ENCODE data around the gene MVD. TPM values are rescaled to one million over a fixed set of nuclear protein-coding genes. Genes with fewer than 3 reads are reported as not detected.
A peak's percentile ranks its signal among the peaks of the same experiment; 100 is the strongest.

Gene MVD
- total and polyA plus RNA-seq, 2 of the 4 experiments (the other 2 are of a cell fraction), result 18.3 to 28.4 TPM

- Histone ChIP-seq H3K4ac (ENCODE audit: low read depth, low read length) (no peak overlapping the region), H3K79me1 (ENCODE audit: low read depth in 1 of 2, low read length in 2 of 2) (peaks cover 0 to 7% of the 10 kb centered on the region in 2 experiments; a peak in 2 of 4 replicates), H3K23ac (ENCODE audit: low read depth, low read length) (no peak overlapping the region), H2BK20ac (ENCODE audit: low read depth, low read length) (no peak overlapping the region), H3K4me1 (ENCODE audit: control insufficient read depth, insufficient read depth, low read length) (peaks cover 8% of the 10 kb centered on the region), H3K9ac (ENCODE audit: low read depth, low read length) (no peak overlapping the region), H3K4me3 (ENCODE audit: insufficient read depth, low read depth, low read length) (no peak overlapping the region), H3K4me2 (ENCODE audit: low read depth, low read length) (no peak overlapping the region), H3K36me3 (ENCODE audit: control insufficient read depth, insufficient read depth, low read length) (peaks cover 54% of the 10 kb centered on the region), H4K91ac (ENCODE audit: insufficient read depth, low read depth, low read length) (no peak overlapping the region), H4K20me1 (ENCODE audit: insufficient read depth, low read length) (no peaks in the 10 kb centered on the region; the same call in 1 of the 2 replicates), H3K14ac (replicated peaks; ENCODE audit: low read depth, low read length) (no peak overlapping the region), H3K9me3 (ENCODE audit: control insufficient read depth, insufficient read depth, low read length) (no peaks in the 10 kb centered on the region), H2AFZ (replicated peaks; ENCODE audit: low read length, poor library complexity) (no peak overlapping the region), H3K18ac (ENCODE audit: low read depth, low read length) (no peak overlapping the region), H2BK15ac (ENCODE audit: low read depth, low read length) (no peak overlapping the region), H3K27ac (ENCODE audit: insufficient read depth, low read length) (no peak overlapping the region), H3K56ac (ENCODE audit: extremely low read depth, insufficient read depth, low read length) (no peak overlapping the region), H4K8ac (ENCODE audit: low read depth in 2 of 2, low read length in 2 of 2) (no peak overlapping the region), H3K27me3 (ENCODE audit: control insufficient read depth, insufficient read depth, low read length) (no peaks in the 10 kb centered on the region), H2AK5ac (ENCODE audit: low read depth, low read length) (no peak overlapping the region), H4K5ac (ENCODE audit: low read depth, low read length) (no peak overlapping the region), H3K9me1 (ENCODE audit: insufficient read depth, low read length) (no peaks in the 10 kb centered on the region), H2BK120ac (ENCODE audit: low read depth, low read length) (no peak overlapping the region), H2BK5ac (ENCODE audit: low read depth, low read length, poor library complexity, severe bottlenecking) (no peak overlapping the region), H2AK9ac (replicated peaks; ENCODE audit: low read depth, low read length, poor library complexity) (no peak overlapping the region)
- no peak for TF ChIP-seq RCOR1 (IDR thresholded peaks at IDR 0.05; ENCODE audit: insufficient replicate concordance, low read length)
- no peak for TF ChIP-seq MAFK (IDR thresholded peaks at IDR 0.05; ENCODE audit: low read depth, low read length)
- TF ChIP-seq MXI1 (IDR thresholded peaks at IDR 0.05; ENCODE audit: borderline replicate concordance, low read depth, low read length), result no peak
- TF ChIP-seq, protein P1, sequence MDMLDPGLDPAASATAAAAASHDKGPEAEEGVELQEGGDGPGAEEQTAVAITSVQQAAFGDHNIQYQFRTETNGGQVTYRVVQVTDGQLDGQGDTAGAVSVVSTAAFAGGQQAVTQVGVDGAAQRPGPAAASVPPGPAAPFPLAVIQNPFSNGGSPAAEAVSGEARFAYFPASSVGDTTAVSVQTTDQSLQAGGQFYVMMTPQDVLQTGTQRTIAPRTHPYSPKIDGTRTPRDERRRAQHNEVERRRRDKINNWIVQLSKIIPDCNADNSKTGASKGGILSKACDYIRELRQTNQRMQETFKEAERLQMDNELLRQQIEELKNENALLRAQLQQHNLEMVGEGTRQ (IDR thresholded peaks at IDR 0.05; ENCODE audit: low read depth, low read length), result no peak
- TF ChIP-seq FOS (IDR thresholded peaks at IDR 0.05; ENCODE audit: low read depth, low read length), result no peak
- no peak for TF ChIP-seq BHLHE40 (IDR thresholded peaks at IDR 0.05; ENCODE audit: low read depth, low read length)
- TF ChIP-seq MAZ (IDR thresholded peaks at IDR 0.05; ENCODE audit: borderline replicate concordance, low read depth, low read length), result no peak
- TF ChIP-seq CTCF (conservative IDR thresholded peaks at IDR 0.05; ENCODE audit: low read depth, low read length), result no peak
- TF ChIP-seq CHD1 (IDR thresholded peaks at IDR 0.05; ENCODE audit: low read depth, low read length), result no peak
- no peak for TF ChIP-seq POLR2A (IDR thresholded peaks at IDR 0.05; ENCODE audit: low read depth, low read length)
- no peak for TF ChIP-seq RFX5 (IDR thresholded peaks at IDR 0.05; ENCODE audit: low read depth, low read length)
- no peak for TF ChIP-seq RAD21 (IDR thresholded peaks at IDR 0.05; ENCODE audit: low read length)
- TF ChIP-seq NFE2L2 (IDR thresholded peaks at IDR 0.05; ENCODE audit: low read depth, low read length), result no peak
- no peak for TF ChIP-seq ELK1 (IDR thresholded peaks at IDR 0.05; ENCODE audit: borderline replicate concordance, low read depth, low read length)
- TF ChIP-seq CEBPB (IDR thresholded peaks at IDR 0.05; ENCODE audit: low read depth, low read length), result no peak
- no peak for TF ChIP-seq SMC3 (IDR thresholded peaks at IDR 0.05; ENCODE audit: low read depth, low read length)
- in situ Hi-C loops (cut with MboI; ENCODE audit: low sequenced_read_pairs) (no loop called here), intact Hi-C loops (cut with micrococcal nuclease) (no loop called here), dilution Hi-C loops (cut with HindIII; ENCODE audit: low sequenced_read_pairs, unreplicated experiment) (no loop called here)
- ChIA-PET POLR2A (ENCODE audit: unreplicated experiment) (no interaction called here), CTCF (no interaction called here)
- BruUV-seq (replicated peaks), result TSS peak; percentile 93
- no CpG with 5 or more reads among the region's 16 CpGs for WGBS, 2 experiments (ENCODE audit: extremely low coverage in 2 of 2, insufficient read length in 1 of 2)
- ATAC-seq (ENCODE audit: low read depth), result no peak
- DNase-seq, result no peak
These were observed 31.5 kb downstream of the MVD start for GRCh38 chr16:88631384-88631783.
